ENCODE measurements around the gene C1orf185.

Gene C1orf185

DNA sequence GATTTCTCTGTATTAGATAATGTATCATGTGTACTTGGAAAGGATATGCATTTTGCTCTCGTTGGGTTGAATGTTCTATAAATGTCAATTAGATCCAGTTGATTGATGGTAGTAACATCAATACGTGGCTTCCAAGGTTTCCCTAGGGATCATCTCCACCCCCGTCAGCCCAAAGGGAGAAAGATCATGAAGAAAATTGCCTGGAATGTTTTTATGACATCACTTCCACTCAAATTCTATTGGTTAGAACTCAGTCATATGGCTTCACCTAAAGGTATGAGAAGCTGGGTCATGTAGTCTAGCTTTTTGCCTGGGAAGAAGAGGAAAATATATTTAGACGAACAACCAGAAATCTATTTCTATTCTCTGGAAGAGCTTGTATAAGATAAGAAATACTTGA lies at the start of gene C1orf185:
Gene C1orf185, plus strand, starts transcription at position 253 of the 400 bp plus-strand sequence. Its CDS starts 6 bp downstream, at position 259.
- TF ChIP-seq, protein P1, sequence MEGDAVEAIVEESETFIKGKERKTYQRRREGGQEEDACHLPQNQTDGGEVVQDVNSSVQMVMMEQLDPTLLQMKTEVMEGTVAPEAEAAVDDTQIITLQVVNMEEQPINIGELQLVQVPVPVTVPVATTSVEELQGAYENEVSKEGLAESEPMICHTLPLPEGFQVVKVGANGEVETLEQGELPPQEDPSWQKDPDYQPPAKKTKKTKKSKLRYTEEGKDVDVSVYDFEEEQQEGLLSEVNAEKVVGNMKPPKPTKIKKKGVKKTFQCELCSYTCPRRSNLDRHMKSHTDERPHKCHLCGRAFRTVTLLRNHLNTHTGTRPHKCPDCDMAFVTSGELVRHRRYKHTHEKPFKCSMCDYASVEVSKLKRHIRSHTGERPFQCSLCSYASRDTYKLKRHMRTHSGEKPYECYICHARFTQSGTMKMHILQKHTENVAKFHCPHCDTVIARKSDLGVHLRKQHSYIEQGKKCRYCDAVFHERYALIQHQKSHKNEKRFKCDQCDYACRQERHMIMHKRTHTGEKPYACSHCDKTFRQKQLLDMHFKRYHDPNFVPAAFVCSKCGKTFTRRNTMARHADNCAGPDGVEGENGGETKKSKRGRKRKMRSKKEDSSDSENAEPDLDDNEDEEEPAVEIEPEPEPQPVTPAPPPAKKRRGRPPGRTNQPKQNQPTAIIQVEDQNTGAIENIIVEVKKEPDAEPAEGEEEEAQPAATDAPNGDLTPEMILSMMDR (IDR thresholded peaks at IDR 0.05; ENCODE audit: poor library complexity, severe bottlenecking): no peak
- no peak for ATAC-seq (ENCODE audit: low read depth)

DNA sequence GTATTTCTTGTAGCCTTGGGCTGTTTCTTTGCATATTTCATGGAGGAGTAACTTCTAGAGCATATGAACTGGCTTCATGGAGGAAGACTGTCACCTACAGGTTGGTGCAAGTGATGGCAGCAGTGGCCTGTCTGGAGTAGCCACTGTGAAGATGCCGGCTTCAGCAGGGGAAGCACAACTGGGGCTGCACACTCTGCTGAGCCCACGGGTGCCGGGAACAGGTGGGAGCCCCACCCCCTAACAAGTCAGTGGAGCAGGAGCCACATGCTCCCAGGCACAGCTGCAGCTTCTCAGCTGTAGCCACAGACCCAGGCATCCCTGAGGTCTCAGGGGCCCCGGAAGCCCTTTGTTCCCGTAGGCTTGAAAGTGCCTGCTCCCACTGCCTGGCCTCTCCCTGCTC lies 43.2 kb upstream of the C1orf185 start:
- H3K4me3 ChIP-seq (ENCODE audit: severe bottlenecking): no peak overlapping the region
- H3K27ac ChIP-seq (ENCODE audit: poor library complexity, severe bottlenecking): no peak overlapping the region
- DNase-seq (ENCODE audit: low spot score) (no peak), ATAC-seq (ENCODE audit: low read depth) (no peak)
- H3K9me3 ChIP-seq (ENCODE audit: severe bottlenecking): no peaks in the 10 kb centered on the region
- no peaks in the 10 kb centered on the region for H3K36me3 ChIP-seq (ENCODE audit: low read depth)
- H3K4me1 ChIP-seq (ENCODE audit: insufficient read depth, poor library complexity, severe bottlenecking): peaks cover 23% of the 10 kb centered on the region
- TF ChIP-seq, protein P1 (IDR thresholded peaks at IDR 0.05; ENCODE audit: poor library complexity, severe bottlenecking): no peak
- no peaks in the 10 kb centered on the region for H3K27me3 ChIP-seq (ENCODE audit: insufficient read depth, poor library complexity, severe bottlenecking)

More for the DNA sequence above, at the start of gene C1orf185:
- Histone ChIP-seq H3K27me3 (ENCODE audit: insufficient read depth, poor library complexity, severe bottlenecking) (no peaks in the 10 kb centered on the region), H3K36me3 (ENCODE audit: low read depth) (no peaks in the 10 kb centered on the region), H3K4me1 (ENCODE audit: insufficient read depth, poor library complexity, severe bottlenecking) (no peaks in the 10 kb centered on the region), H3K4me3 (ENCODE audit: severe bottlenecking) (no peak within 1 kb of the TSS), H3K9me3 (ENCODE audit: severe bottlenecking) (no peaks in the 10 kb centered on the region), H3K27ac (ENCODE audit: poor library complexity, severe bottlenecking) (no peak within 1 kb of the TSS)
- no peak for DNase-seq (ENCODE audit: low spot score)

DNA sequence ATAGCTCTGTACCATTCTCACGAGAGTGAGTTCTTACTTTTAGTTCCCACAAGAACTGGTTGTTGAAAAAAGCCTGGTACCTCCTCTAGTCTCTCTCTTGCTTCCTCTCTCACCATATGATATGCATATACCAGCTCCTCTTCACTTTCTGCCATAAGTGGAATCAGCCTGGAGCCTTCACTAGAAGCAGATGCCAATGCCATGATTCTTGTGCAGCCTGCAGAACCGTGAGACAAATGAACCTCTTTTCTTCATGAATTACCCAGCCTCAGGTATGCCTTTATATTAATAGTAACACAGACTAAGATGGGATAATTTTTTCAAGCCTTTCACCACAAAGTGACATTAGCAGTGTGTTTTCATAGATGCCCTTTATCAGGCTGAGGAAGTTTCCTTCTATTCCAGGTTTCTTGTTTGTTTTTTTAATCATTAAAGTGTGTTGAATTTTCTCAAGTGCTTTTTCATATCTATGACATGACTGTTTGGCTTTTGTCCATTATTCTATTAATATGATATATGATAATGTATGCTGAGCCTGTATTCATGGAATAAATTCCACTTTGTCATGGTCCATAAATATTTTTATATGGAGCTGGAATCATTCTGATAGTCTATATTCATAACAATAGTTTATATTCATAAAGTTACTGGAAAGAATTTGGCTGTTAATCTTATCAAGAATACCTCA lies 40.7 kb upstream of the C1orf185 start:
- peaks cover 24% of the 10 kb centered on the region for H3K4me1 ChIP-seq (ENCODE audit: insufficient read depth, poor library complexity, severe bottlenecking)
- TF ChIP-seq, protein P1 (IDR thresholded peaks at IDR 0.05; ENCODE audit: poor library complexity, severe bottlenecking): no peak
- no peaks in the 10 kb centered on the region for H3K9me3 ChIP-seq (ENCODE audit: severe bottlenecking)
- no peak for DNase-seq (ENCODE audit: low spot score)
- H3K27me3 ChIP-seq (ENCODE audit: insufficient read depth, poor library complexity, severe bottlenecking): no peaks in the 10 kb centered on the region
- no peak overlapping the region for H3K4me3 ChIP-seq (ENCODE audit: severe bottlenecking)
- no peak for ATAC-seq (ENCODE audit: low read depth)
- H3K27ac ChIP-seq (ENCODE audit: poor library complexity, severe bottlenecking): peak overlapping the region; percentile 68
- no peaks in the 10 kb centered on the region for H3K36me3 ChIP-seq (ENCODE audit: low read depth)

DNA sequence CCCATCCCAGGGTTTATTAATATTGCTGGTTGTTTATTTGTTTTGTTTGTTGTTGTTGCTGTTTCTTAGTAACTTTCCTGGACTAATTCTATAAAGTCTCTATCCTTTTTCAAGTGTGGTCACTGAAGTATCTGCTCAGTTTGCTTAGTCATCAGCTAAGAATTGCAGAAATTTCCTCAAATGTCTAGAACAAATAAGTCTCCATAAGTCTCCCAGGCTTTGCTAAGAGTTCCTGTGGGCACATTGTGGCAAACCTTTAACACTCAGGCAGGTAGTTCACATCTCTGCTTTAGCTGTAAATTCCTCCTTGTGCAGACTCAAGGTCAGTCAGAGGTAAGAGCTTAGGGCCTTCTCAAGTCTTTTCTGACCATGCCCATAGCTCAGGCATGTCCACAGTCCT lies 38.9 kb upstream of the C1orf185 start:
- Histone ChIP-seq H3K4me3 (ENCODE audit: severe bottlenecking) (no peak overlapping the region), H3K27me3 (ENCODE audit: insufficient read depth, poor library complexity, severe bottlenecking) (no peaks in the 10 kb centered on the region), H3K27ac (ENCODE audit: poor library complexity, severe bottlenecking) (peak overlapping the region; percentile 68), H3K36me3 (ENCODE audit: low read depth) (no peaks in the 10 kb centered on the region), H3K9me3 (ENCODE audit: severe bottlenecking) (no peaks in the 10 kb centered on the region), H3K4me1 (ENCODE audit: insufficient read depth, poor library complexity, severe bottlenecking) (peaks cover 24% of the 10 kb centered on the region)
- ATAC-seq (ENCODE audit: low read depth): peak; percentile 96
- DNase-seq (ENCODE audit: low spot score): no peak
- TF ChIP-seq, protein P1 (IDR thresholded peaks at IDR 0.05; ENCODE audit: poor library complexity, severe bottlenecking): no peak

DNA sequence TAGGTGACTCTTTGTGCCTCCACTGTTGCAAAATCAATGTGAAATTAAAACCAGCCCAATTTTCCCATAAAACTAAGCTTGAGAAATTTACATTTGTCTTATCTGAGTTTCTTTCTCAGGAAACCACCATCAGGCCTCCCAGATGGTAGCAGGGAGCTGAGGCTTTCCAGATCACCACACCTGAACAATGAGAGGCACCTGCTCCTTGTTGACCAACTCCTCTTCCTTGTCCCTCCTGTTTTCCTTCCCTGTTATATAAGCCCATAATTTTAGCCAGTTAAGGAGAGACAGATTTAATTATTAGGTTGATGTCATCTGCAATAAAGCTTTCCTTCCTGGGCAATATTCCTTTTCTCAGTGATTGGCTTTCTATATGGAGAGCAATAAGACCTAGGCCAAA lies 32.0 kb upstream of the C1orf185 start:
- TF ChIP-seq, protein P1 (IDR thresholded peaks at IDR 0.05; ENCODE audit: poor library complexity, severe bottlenecking): no peak
- H3K9me3 ChIP-seq (ENCODE audit: severe bottlenecking): no peaks in the 10 kb centered on the region
- H3K27ac ChIP-seq (ENCODE audit: poor library complexity, severe bottlenecking): peak overlapping the region; percentile 63
- peaks cover 22% of the 10 kb centered on the region for H3K4me1 ChIP-seq (ENCODE audit: insufficient read depth, poor library complexity, severe bottlenecking)
- ATAC-seq (ENCODE audit: low read depth): no peak
- no peaks in the 10 kb centered on the region for H3K36me3 ChIP-seq (ENCODE audit: low read depth)
- no peaks in the 10 kb centered on the region for H3K27me3 ChIP-seq (ENCODE audit: insufficient read depth, poor library complexity, severe bottlenecking)
- no peak for DNase-seq (ENCODE audit: low spot score)
- no peak overlapping the region for H3K4me3 ChIP-seq (ENCODE audit: severe bottlenecking)

All from RWPE2 (cell line).